K562 (cell line): ENCODE measurements around the gene MAPK4. TPM values are rescaled to one million over a fixed set of nuclear protein-coding genes. Genes with fewer than 3 reads are reported as not detected.

Experiments
- ATAC-seq: fragments of 200-7000 bp; cut with Tn5 transposase; 3 replicates; pipeline ENCODE4 v1.9.1; 2020; ENCODE audit warnings: moderate library complexity
- BruUV-seq: library from RNA; stranded (reverse); fragments of 400-500 nt; replicated peaks from 2 replicates; lab custom pipeline; 2021; lab: Mats Ljungman, UMichigan
- CTCF ChIA-PET: fragments of 300-600 bp; formaldehyde crosslinking; extraction: SDS; loops from one replicate; lab custom pipeline; 2021; ENCODE audit warnings: low intra/inter-chr PET ratio; lab: Yijun Ruan, JAX
- POLR2A ChIA-PET: fragments of 300-600, 350-650 bp; sonication (Branson Sonifier 250); formaldehyde crosslinking; extraction: SDS; loops from one replicate; lab custom pipeline; 2021; ENCODE audit warnings: antibody characterized with exemption, inconsistent platforms; lab: Yijun Ruan, JAX
- DNase-seq, 4 experiments: peaks; one replicate each; pipeline versions ENCODE4 v3.0.0 to v3.0.0-alpha.2; 2011 to 2018; ENCODE audit warnings: low spot score in 3 of 4, mixed read lengths in 3 of 4; ENCODE audit errors: extremely low read depth in 1 of 4
- FAIRE-seq: peaks from 2 replicates; lab custom pipeline; 2011; peaks lifted over from hg19 to GRCh38; lab: Jason Lieb, UNC
- H2AFZ ChIP-seq: 2 replicates; pipeline ENCODE4 v1.6.0; 2011; ENCODE audit warnings: low read depth, low read length, control low read depth, inconsistent platforms
- H3K27ac ChIP-seq: fragments of 200-600 bp; 3 replicates; pipeline ENCODE4 v1.8.0; 2011; ENCODE audit warnings: low read depth, mild to moderate bottlenecking, control low read depth, inconsistent platforms, low read length, moderate library complexity, mixed read lengths; ENCODE audit errors: extremely low read depth
- H3K27me3 ChIP-seq, 2 experiments: fragments of 300-600 bp in 1 of 2; 2 replicates in 1 of 2; 3 replicates in 1 of 2; pipeline versions ENCODE4 v1.6.0 to v1.8.0; 2011; ENCODE audit warnings: inconsistent platforms in 2 of 2, low read length in 2 of 2, mild to moderate bottlenecking in 1 of 2, mixed read lengths in 1 of 2, moderate library complexity in 1 of 2; ENCODE audit not compliant: control insufficient read depth in 2 of 2, insufficient read depth in 2 of 2
- H3K36me3 ChIP-seq: fragments of 300-600 bp; 3 replicates; pipeline ENCODE4 v1.8.0; 2011; ENCODE audit warnings: mild to moderate bottlenecking, low read length, inconsistent platforms; ENCODE audit not compliant: control insufficient read depth, insufficient read depth
- H3K4me1 ChIP-seq, 2 experiments: fragments of 200-600 bp in 1 of 2; replicated peaks in 1 of 2; 2 replicates in 1 of 2; 3 replicates in 1 of 2; pipeline versions ENCODE4 v1.5.1 to v1.8.0; 2011; ENCODE audit warnings: inconsistent platforms in 2 of 2, low read length in 2 of 2, mild to moderate bottlenecking in 1 of 2, mixed read lengths in 1 of 2, moderate library complexity in 1 of 2; ENCODE audit not compliant: control insufficient read depth in 2 of 2, insufficient read depth in 2 of 2
- H3K4me2 ChIP-seq: 2 replicates; pipeline ENCODE4 v1.6.1; 2011; ENCODE audit warnings: low read length, control low read depth, inconsistent platforms, mixed read lengths; ENCODE audit not compliant: insufficient read depth
- H3K4me3 ChIP-seq: fragments of 200-600 bp; sonication (generic), shearing (Covaris generic); 2 replicates; pipeline ENCODE4 v1.5.1; 2016; ENCODE audit warnings: control low read depth, inconsistent platforms
- H3K79me2 ChIP-seq: fragments of 200-600 bp; 3 replicates; pipeline ENCODE4 v1.8.0; 2011; ENCODE audit warnings: low read length, inconsistent platforms; ENCODE audit not compliant: control insufficient read depth, insufficient read depth
- H3K9ac ChIP-seq, 2 experiments: 2 replicates each; pipeline versions ENCODE4 v1.6.0 to v1.6.1; 2011; ENCODE audit warnings: low read depth in 2 of 2, low read length in 2 of 2, control low read depth in 1 of 2, inconsistent platforms in 1 of 2, mild to moderate bottlenecking in 1 of 2, mixed read lengths in 1 of 2; ENCODE audit not compliant: insufficient read depth in 1 of 2
- H3K9me1 ChIP-seq: one replicate; pipeline ENCODE4 v1.6.0; 2011; ENCODE audit warnings: inconsistent platforms, mild to moderate bottlenecking, low read length, moderate library complexity; ENCODE audit not compliant: control insufficient read depth, insufficient read depth
- H3K9me3 ChIP-seq: replicated peaks from 2 replicates; pipeline ENCODE4 v1.5.1; 2011; ENCODE audit warnings: low read depth, low read length, inconsistent platforms; ENCODE audit not compliant: control insufficient read depth, insufficient read depth
- H4K20me1 ChIP-seq: replicated peaks from 2 replicates; pipeline ENCODE4 v1.6.1; 2011; ENCODE audit warnings: low read length, inconsistent platforms, mixed read lengths; ENCODE audit not compliant: control insufficient read depth, insufficient read depth
- ARID2 ChIP-seq: fragments of 450-650 bp; IDR thresholded peaks from 2 replicates; pipeline ENCODE4 v1.6.1; 2017; ENCODE audit warnings: antibody characterized with exemption, mild to moderate bottlenecking
- CBFA2T2 ChIP-seq: fragments of 450-650 bp; conservative IDR thresholded peaks from 2 replicates; pipeline ENCODE4 v1.6.1; 2017; ENCODE audit warnings: mild to moderate bottlenecking
- CXXC5 ChIP-seq: fragments of 250-450 bp; sonication (Bioruptor Pico); IDR thresholded peaks from 2 replicates; pipeline ENCODE4 v1.8.0; 2022; ENCODE audit warnings: inconsistent platforms, mild to moderate bottlenecking, moderate library complexity
- DACH1 ChIP-seq: fragments of 450-650 bp; IDR thresholded peaks from 2 replicates; pipeline ENCODE4 v1.6.1; 2018; ENCODE audit not compliant: partially characterized antibody
- IFI16 ChIP-seq: fragments of 250-450 bp; sonication (Bioruptor Pico); IDR thresholded peaks from 2 replicates; pipeline ENCODE4 v2.1.2; 2022; ENCODE audit warnings: mild to moderate bottlenecking, inconsistent platforms
- KDM1A ChIP-seq, 2 experiments: fragments of 450-650 bp; IDR thresholded peaks; 2 replicates each; pipeline ENCODE4 v1.6.1; 2016; ENCODE audit warnings: mild to moderate bottlenecking in 2 of 2
- MCM5 ChIP-seq: fragments of 450-650 bp; IDR thresholded peaks from 2 replicates; pipeline ENCODE4 v1.6.1; 2016; ENCODE audit warnings: low read depth
- MCM7 ChIP-seq, 2 experiments: fragments of 450-650 bp; IDR thresholded peaks; 2 replicates each; pipeline ENCODE4 v1.6.1; 2016 to 2018
- MEIS2 ChIP-seq: fragments of 450-650 bp; IDR thresholded peaks from 2 replicates; pipeline ENCODE4 v1.6.1; 2014; ENCODE audit warnings: mild to moderate bottlenecking; ENCODE audit not compliant: partially characterized antibody
- PYGO2 ChIP-seq: fragments of 450-650 bp; IDR thresholded peaks from 2 replicates; pipeline ENCODE4 v1.6.1; 2016; ENCODE audit warnings: mild to moderate bottlenecking, missing genetic modification characterization, moderate library complexity, missing compliant biosample characterization
- RAD51 ChIP-seq: fragments of 450-650 bp; IDR thresholded peaks from 2 replicates; pipeline ENCODE4 v1.7.1; 2016; ENCODE audit warnings: low read depth, mild to moderate bottlenecking, borderline replicate concordance
- USF1 ChIP-seq: sonication (generic); formaldehyde crosslinking; IDR thresholded peaks from 2 replicates; pipeline ENCODE4 v1.9.0; 2022; ENCODE audit warnings: mild to moderate bottlenecking, missing genetic modification reagents
- ZFPM2 ChIP-seq: fragments of 250-450 bp; sonication (Bioruptor Pico); IDR thresholded peaks from 2 replicates; pipeline ENCODE4 v1.5.1; 2022; ENCODE audit warnings: mild to moderate bottlenecking
- ZNF121 ChIP-seq: sonication (generic); formaldehyde crosslinking; conservative IDR thresholded peaks from 2 replicates; pipeline ENCODE4 v1.8.0; 2022; ENCODE audit warnings: missing genetic modification reagents
- ZNF197 ChIP-seq: fragments of 200-800 bp; sonication (Bioruptor generic); IDR thresholded peaks from 2 replicates; pipeline ENCODE4 v1.6.1; 2016; ENCODE audit warnings: low read depth, missing genetic modification characterization, missing compliant biosample characterization
- ZSCAN29 ChIP-seq: fragments of 450-650 bp; IDR thresholded peaks from 2 replicates; pipeline ENCODE4 v1.6.1; 2017
- WGBS: fragments of 100-300 bp; shearing (Covaris generic); methylation state at CpG from one replicate; pipeline ENCODE4 v1.1.6; 2016; ENCODE audit warnings: low coverage, mixed read lengths; ENCODE audit not compliant: insufficient coverage; ENCODE audit errors: missing lambda C conversion rate; 5-methylcytosine and 5-hydroxymethylcytosine counted together
- in situ Hi-C: fragments of 300-500 bp; cut with MboI; formaldehyde crosslinking; loops from 4 replicates; pipeline ENCODE4 v1.15.0; 2018; ENCODE audit warnings: inconsistent platforms, mixed read lengths
- intact Hi-C: fragments of 100-400 bp; cut with micrococcal nuclease; formaldehyde crosslinking; loops from 2 replicates; pipeline ENCODE4 v1.14.2; 2022
- polyA plus RNA-seq, 8 experiments: library from polyadenylated mRNA; depleted of rRNA in 4 of 8; stranded (reverse) in 5 of 8; unstranded in 3 of 8; fragments of >200 nt; fragmentation: Nextera tagmentation in 2 of 8; fragmentation: Illumina TruSeq in 1 of 8; extraction: Ambion mirVana in 2 of 8; extraction: Trizol in 1 of 8; gene quantifications; 2 replicates each; pipeline versions ENCODE4 v1.2.1 to v1.2.3, GENCODE V29; 2011 to 2014; ENCODE audit warnings: inconsistent platforms in 1 of 8, missing spikeins in 1 of 8
- total RNA-seq, 7 experiments: library from RNA; depleted of rRNA in 6 of 7; stranded (reverse); fragments of >200 nt in 6 of 7; fragmentation: Illumina TruSeq in 2 of 7; extraction: Trizol in 2 of 7; gene quantifications; 2 replicates each; pipeline versions ENCODE4 v1.2.1 to v1.2.3, GENCODE V29; 2011 to 2021; ENCODE audit warnings: low replicate concordance in 1 of 7
- TF ChIP-seq, protein P1 (sequence below): sonication (generic); formaldehyde crosslinking; IDR thresholded peaks from 2 replicates; pipeline ENCODE4 v1.8.0; 2022; ENCODE audit warnings: mild to moderate bottlenecking, missing genetic modification reagents
- TF ChIP-seq, protein P2 (sequence below): fragments of 250-450 bp; sonication (Bioruptor Pico); IDR thresholded peaks from 2 replicates; pipeline ENCODE4 v1.6.1; 2021; ENCODE audit warnings: mild to moderate bottlenecking

Gene MAPK4
- total and polyA plus RNA-seq, 9 of the 15 experiments (the other 6 are each of a cell fraction or from before 2014, with no cell fraction given), result not detected

GRCh38 chr18:50616484-50617048 lies 56.7 kb downstream of the MAPK4 start:
- ChIA-PET POLR2A (no interaction called here), CTCF (no interaction called here)
- H3K36me3 ChIP-seq, result no peaks in the 10 kb centered on the region
- no peak overlapping the region for H3K4me2 ChIP-seq
- no peaks in the 10 kb centered on the region for H3K9me1 ChIP-seq
- ATAC-seq, result no peak
- no peak overlapping the region for H3K27ac ChIP-seq
- H3K27me3 ChIP-seq, result no peaks in the 10 kb centered on the region
- no peaks in the 10 kb centered on the region for H3K79me2 ChIP-seq
- no peaks in the 10 kb centered on the region for H4K20me1 ChIP-seq
- no TSS peak for BruUV-seq
- in situ Hi-C loops (no loop called here), intact Hi-C loops (no loop called here)
- no peak for TF ChIP-seq RAD51
- no peak for TF ChIP-seq ZFPM2
- no peak for TF ChIP-seq CXXC5 (CRISPR knock-in tag)
- TF ChIP-seq ZNF121 (CRISPR knock-in tag), result no peak
- no peak for TF ChIP-seq IFI16
- TF ChIP-seq MCM7 (IDR thresholded peaks at IDR 0.05), result no peak
- TF ChIP-seq MEIS2, result no peak
- H3K4me1 ChIP-seq, result no peaks in the 10 kb centered on the region
- no peak overlapping the region for H3K9ac ChIP-seq
- 0% methylated on average over 5 of the region's 5 CpGs for WGBS
- DNase-seq, result no peak
- FAIRE-seq, result no peak
- H3K9me3 ChIP-seq, result no peaks in the 10 kb centered on the region
- H2AFZ ChIP-seq, result no peak overlapping the region
- H3K4me3 ChIP-seq, result no peak overlapping the region

DNA sequence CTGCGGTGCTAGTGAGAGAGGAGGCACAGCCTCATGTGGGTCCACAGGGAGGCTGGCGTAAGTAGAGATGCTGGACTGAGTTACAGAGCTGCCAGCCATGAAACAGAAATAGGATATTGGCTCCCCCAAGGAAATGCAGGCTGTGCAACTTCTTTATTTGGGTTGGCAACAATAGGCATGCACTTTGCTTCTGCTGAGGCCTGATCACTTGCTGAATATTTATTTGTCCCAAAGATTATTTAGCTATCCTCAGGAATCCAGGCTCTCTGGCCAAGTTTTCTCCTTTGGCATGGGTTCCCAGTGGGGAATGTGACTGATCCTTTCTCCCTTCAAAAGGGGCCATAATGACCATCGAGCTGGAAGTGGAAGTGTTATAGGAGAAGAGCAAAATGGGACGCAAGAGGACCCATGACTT lies 60.0 kb downstream of the MAPK4 start:
- Histone ChIP-seq H3K4me3 (no peak overlapping the region), H3K4me2 (no peak overlapping the region), H3K4me1 (no peaks in the 10 kb centered on the region), H3K79me2 (no peaks in the 10 kb centered on the region), H3K27ac (no peak overlapping the region), H3K9me3 (no peaks in the 10 kb centered on the region), H3K9me1 (no peaks in the 10 kb centered on the region), H2AFZ (no peak overlapping the region), H3K36me3 (no peaks in the 10 kb centered on the region), H4K20me1 (no peaks in the 10 kb centered on the region), H3K9ac (no peak overlapping the region), H3K27me3 (no peaks in the 10 kb centered on the region)
- intact Hi-C loops, result no loop called here
- BruUV-seq, result no TSS peak
- ATAC-seq, result no peak
- POLR2A ChIA-PET, result no interaction called here
- in situ Hi-C loops, result no loop called here
- CTCF ChIA-PET, result no interaction called here
- WGBS, result 2% methylated on average over 4 of the region's 4 CpGs
- FAIRE-seq, result no peak
- DNase-seq, result no peak
- TF ChIP-seq ARID2, result no peak
- no peak for TF ChIP-seq DACH1
- TF ChIP-seq, protein P1, sequence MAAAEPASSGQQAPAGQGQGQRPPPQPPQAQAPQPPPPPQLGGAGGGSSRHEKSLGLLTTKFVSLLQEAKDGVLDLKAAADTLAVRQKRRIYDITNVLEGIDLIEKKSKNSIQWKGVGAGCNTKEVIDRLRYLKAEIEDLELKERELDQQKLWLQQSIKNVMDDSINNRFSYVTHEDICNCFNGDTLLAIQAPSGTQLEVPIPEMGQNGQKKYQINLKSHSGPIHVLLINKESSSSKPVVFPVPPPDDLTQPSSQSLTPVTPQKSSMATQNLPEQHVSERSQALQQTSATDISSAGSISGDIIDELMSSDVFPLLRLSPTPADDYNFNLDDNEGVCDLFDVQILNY (CRISPR knock-in tag), result no peak
- no peak for TF ChIP-seq USF1 (CRISPR knock-in tag)
- no peak for TF ChIP-seq MCM5
- no peak for TF ChIP-seq KDM1A (IDR thresholded peaks at IDR 0.05)
- no peak for TF ChIP-seq CBFA2T2
- no peak for TF ChIP-seq ZSCAN29
- TF ChIP-seq PYGO2 (tag), result no peak
- TF ChIP-seq ZNF197, result no peak
- TF ChIP-seq, protein P2, sequence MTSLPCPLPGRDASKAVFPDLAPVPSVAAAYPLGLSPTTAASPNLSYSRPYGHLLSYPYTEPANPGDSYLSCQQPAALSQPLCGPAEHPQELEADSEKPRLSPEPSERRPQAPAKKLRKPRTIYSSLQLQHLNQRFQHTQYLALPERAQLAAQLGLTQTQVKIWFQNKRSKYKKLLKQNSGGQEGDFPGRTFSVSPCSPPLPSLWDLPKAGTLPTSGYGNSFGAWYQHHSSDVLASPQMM (CRISPR knock-in tag), result no peak
- TF ChIP-seq, all 486 proteins: peak for 0
